Endothelial cell of umbilical vein (primary cell): Measurements from ENCODE around the gene TMEM94. TPM values are rescaled to one million over a fixed set of nuclear protein-coding genes. Genes with fewer than 3 reads are reported as not detected.

Experiments used
- BruUV-seq: library from RNA; stranded (reverse); fragments of 400-500 nt; replicated peaks from 2 replicates; lab custom pipeline; 2021; lab: Mats Ljungman, UMichigan
- CTCF ChIA-PET: fragments of 300-600, 350-600 bp; sonication (Branson Sonifier 250); formaldehyde crosslinking; loops from one replicate; lab custom pipeline; 2021; ENCODE audit warnings: antibody characterized with exemption, inconsistent platforms; lab: Charles Lee
- POLR2A ChIA-PET: fragments of 300-600, 350-600 bp; sonication (Branson Sonifier 250); formaldehyde crosslinking; loops from one replicate; lab custom pipeline; 2021; ENCODE audit warnings: antibody characterized with exemption, inconsistent platforms; lab: Charles Lee
- DNase-seq: peaks from one replicate; pipeline ENCODE4 v3.0.0-alpha.2; 2011; ENCODE audit warnings: low read depth, low spot score
- FAIRE-seq: peaks from 2 replicates; lab custom pipeline; 2011; peaks lifted over from hg19 to GRCh38; lab: Jason Lieb, UNC
- H2AFZ ChIP-seq: 2 replicates; pipeline ENCODE4 v1.6.0; 2012; ENCODE audit warnings: low read depth, low read length, control low read depth, inconsistent platforms
- H3K27ac ChIP-seq: 2 replicates; pipeline ENCODE4 v1.5.1; 2011; ENCODE audit warnings: low read depth, mild to moderate bottlenecking, control low read depth, low read length, moderate library complexity; ENCODE audit not compliant: insufficient read depth
- H3K27me3 ChIP-seq, 2 experiments: 2 replicates each; pipeline versions ENCODE4 v1.6.0 to v1.6.1; 2011; ENCODE audit warnings: low read length in 2 of 2, mixed read lengths in 1 of 2; ENCODE audit not compliant: control insufficient read depth in 2 of 2, insufficient read depth in 2 of 2
- H3K36me3 ChIP-seq, 2 experiments: 2 replicates in 1 of 2; 3 replicates in 1 of 2; pipeline ENCODE4 v1.5.1; 2011; ENCODE audit warnings: low read length in 2 of 2, mild to moderate bottlenecking in 1 of 2, moderate library complexity in 1 of 2; ENCODE audit not compliant: control insufficient read depth in 2 of 2, insufficient read depth in 2 of 2; ENCODE audit errors: extremely low read depth in 1 of 2
- H3K4me1 ChIP-seq: 3 replicates; pipeline ENCODE4 v1.5.1; 2011; ENCODE audit warnings: mild to moderate bottlenecking, low read length; ENCODE audit not compliant: control insufficient read depth, insufficient read depth; ENCODE audit errors: extremely low read depth
- H3K4me2 ChIP-seq: 2 replicates; pipeline ENCODE4 v1.6.1; 2011; ENCODE audit warnings: low read length, control low read depth, mixed read lengths; ENCODE audit not compliant: insufficient read depth
- H3K4me3 ChIP-seq, 3 experiments: fragments of 200-600 bp in 1 of 3; sonication (generic), shearing (Covaris generic) in 1 of 3; replicated peaks in 1 of 3; 2 replicates each; pipeline ENCODE4 v1.5.1; 2011 to 2016; ENCODE audit warnings: control low read depth in 3 of 3, low read length in 3 of 3, mild to moderate bottlenecking in 2 of 3, inconsistent platforms in 1 of 3, low read depth in 1 of 3, moderate library complexity in 1 of 3; ENCODE audit not compliant: insufficient read depth in 1 of 3
- H3K79me2 ChIP-seq: 2 replicates; pipeline ENCODE4 v1.6.0; 2012; ENCODE audit warnings: low read length, inconsistent platforms; ENCODE audit not compliant: control insufficient read depth, insufficient read depth
- H3K9ac ChIP-seq: replicated peaks from 2 replicates; pipeline ENCODE3; 2011; ENCODE audit warnings: low read length, control low read depth; ENCODE audit not compliant: insufficient read depth; ENCODE audit errors: extremely low read depth
- H3K9me1 ChIP-seq: replicated peaks from 3 replicates; pipeline ENCODE4 v1.6.0; 2011; ENCODE audit warnings: mild to moderate bottlenecking, low read length; ENCODE audit not compliant: control insufficient read depth, insufficient read depth; ENCODE audit errors: extremely low read depth
- H3K9me3 ChIP-seq: replicated peaks from 2 replicates; pipeline ENCODE4 v1.5.1; 2012; ENCODE audit warnings: low read length, inconsistent platforms; ENCODE audit not compliant: control insufficient read depth, insufficient read depth
- H4K20me1 ChIP-seq: replicated peaks from 2 replicates; pipeline ENCODE3; 2011; ENCODE audit warnings: mild to moderate bottlenecking, low read length; ENCODE audit not compliant: control insufficient read depth, insufficient read depth; ENCODE audit errors: extremely low read depth
- GATA2 ChIP-seq: IDR thresholded peaks from 2 replicates; pipeline ENCODE4 v1.7.0; 2011; ENCODE audit warnings: low read depth, mild to moderate bottlenecking, moderate library complexity, mixed read lengths, low read length; ENCODE audit not compliant: insufficient read length, insufficient read depth
- JUN ChIP-seq: IDR thresholded peaks from 2 replicates; pipeline ENCODE4 v1.6.1; 2011; ENCODE audit warnings: borderline replicate concordance, low read depth; ENCODE audit not compliant: insufficient read length, insufficient read depth
- MYC ChIP-seq: IDR thresholded peaks from one replicate; pipeline ENCODE4 v1.6.1; 2011; ENCODE audit warnings: mild to moderate bottlenecking, low read depth, low read length
- POLR2A ChIP-seq: IDR thresholded peaks from 2 replicates; pipeline ENCODE4 v1.6.1; 2012; ENCODE audit warnings: low read depth, mild to moderate bottlenecking, control low read depth, low read length
- POLR2AphosphoS5 ChIP-seq: IDR thresholded peaks from 2 replicates; pipeline ENCODE4 v1.6.1; 2012; ENCODE audit warnings: low read depth, mild to moderate bottlenecking, control low read depth, low read length, moderate library complexity; ENCODE audit not compliant: insufficient read depth
- dilution Hi-C: fragments of 300-500 bp; cut with MboI; formaldehyde crosslinking; loops from one replicate; pipeline ENCODE4 v1.15.0; 2019; ENCODE audit warnings: low sequenced_read_pairs; ENCODE audit not compliant: extremely low pct_ligation_motif_present
- intact Hi-C: fragments of 100-400 bp; cut with micrococcal nuclease; formaldehyde crosslinking; loops from one replicate; pipeline ENCODE4 v1.10.0; 2022
- polyA plus RNA-seq, 4 experiments: library from polyadenylated mRNA; depleted of rRNA in 3 of 4; stranded (reverse) in 3 of 4; unstranded in 1 of 4; fragments of >200 nt; gene quantifications; 2 replicates each; pipeline versions ENCODE4 v1.2.1 to v1.2.3, GENCODE V29; 2011 to 2012; ENCODE audit warnings: missing spikeins in 1 of 4
- total RNA-seq: library from RNA; stranded (reverse); gene quantifications from 2 replicates; pipeline ENCODE4 v1.2.3, GENCODE V29; 2021
- TF ChIP-seq, protein P1 (sequence below), 2 donors: IDR thresholded peaks; 1 replicate in 1 of 2; 2 replicates in 1 of 2; pipeline ENCODE4 v1.5.1; 2011; ENCODE audit warnings: low read length in 2 of 2, mild to moderate bottlenecking in 2 of 2, moderate library complexity in 2 of 2, control low read depth in 1 of 2, inconsistent platforms in 1 of 2, low read depth in 1 of 2; ENCODE audit not compliant: insufficient read depth in 1 of 2; ENCODE audit errors: extremely low read depth in 1 of 2

The TMEM94 gene
- total and polyA plus RNA-seq, 2 donors (not counting 3 experiments of a cell fraction or from before 2014, with no cell fraction given): 69.2 to 75.9 TPM

DNA sequence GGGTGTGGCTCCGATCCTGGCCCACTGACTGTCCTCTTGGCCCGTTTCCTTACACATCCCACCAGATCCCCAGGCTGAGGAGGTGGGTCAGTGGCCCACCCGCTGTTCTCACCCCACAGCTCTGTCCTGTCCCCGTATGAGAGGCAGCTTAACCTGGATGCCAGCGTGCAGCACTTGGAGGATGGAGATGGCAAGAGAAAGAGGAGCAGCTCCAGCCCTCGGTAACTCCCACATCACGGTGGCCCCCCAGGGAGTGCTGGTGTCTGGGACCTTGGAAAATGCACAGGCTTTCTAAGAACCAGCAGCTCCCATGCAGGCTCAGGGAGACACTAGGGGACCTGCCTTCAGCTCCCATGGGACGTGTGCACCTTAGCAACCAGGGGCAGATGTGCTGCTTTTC lies 64.9 kb downstream of the TMEM94 start:
- DNase-seq: no peak
- H3K4me1 ChIP-seq: peaks cover 11% of the 10 kb centered on the region
- H3K79me2 ChIP-seq: no peaks in the 10 kb centered on the region
- peaks cover 0 to 2% of the 10 kb centered on the region in 2 experiments for H3K36me3 ChIP-seq
- H3K9ac ChIP-seq: no peak overlapping the region
- H3K4me2 ChIP-seq: no peak overlapping the region
- no TSS peak for BruUV-seq
- H2AFZ ChIP-seq: no peak overlapping the region
- H3K27me3 ChIP-seq: no peaks in the 10 kb centered on the region
- ChIA-PET POLR2A (no interaction called here), CTCF (no interaction called here)
- TF ChIP-seq GATA2 (no peak), JUN (no peak), POLR2A (no peak), MYC (no peak), POLR2AphosphoS5 (no peak)
- TF ChIP-seq, protein P1, sequence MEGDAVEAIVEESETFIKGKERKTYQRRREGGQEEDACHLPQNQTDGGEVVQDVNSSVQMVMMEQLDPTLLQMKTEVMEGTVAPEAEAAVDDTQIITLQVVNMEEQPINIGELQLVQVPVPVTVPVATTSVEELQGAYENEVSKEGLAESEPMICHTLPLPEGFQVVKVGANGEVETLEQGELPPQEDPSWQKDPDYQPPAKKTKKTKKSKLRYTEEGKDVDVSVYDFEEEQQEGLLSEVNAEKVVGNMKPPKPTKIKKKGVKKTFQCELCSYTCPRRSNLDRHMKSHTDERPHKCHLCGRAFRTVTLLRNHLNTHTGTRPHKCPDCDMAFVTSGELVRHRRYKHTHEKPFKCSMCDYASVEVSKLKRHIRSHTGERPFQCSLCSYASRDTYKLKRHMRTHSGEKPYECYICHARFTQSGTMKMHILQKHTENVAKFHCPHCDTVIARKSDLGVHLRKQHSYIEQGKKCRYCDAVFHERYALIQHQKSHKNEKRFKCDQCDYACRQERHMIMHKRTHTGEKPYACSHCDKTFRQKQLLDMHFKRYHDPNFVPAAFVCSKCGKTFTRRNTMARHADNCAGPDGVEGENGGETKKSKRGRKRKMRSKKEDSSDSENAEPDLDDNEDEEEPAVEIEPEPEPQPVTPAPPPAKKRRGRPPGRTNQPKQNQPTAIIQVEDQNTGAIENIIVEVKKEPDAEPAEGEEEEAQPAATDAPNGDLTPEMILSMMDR (IDR thresholded peaks at IDR 0.05; ENCODE audit: extremely low read depth in 1 of 2, insufficient read depth in 1 of 2, low read depth in 1 of 2, low read length in 2 of 2): no peak
- no peak overlapping the region for H3K4me3 ChIP-seq
- dilution Hi-C loops (no loop called here), intact Hi-C loops (no loop called here)
- no peaks in the 10 kb centered on the region for H4K20me1 ChIP-seq
- H3K9me3 ChIP-seq: no peaks in the 10 kb centered on the region
- no peaks in the 10 kb centered on the region for H3K9me1 ChIP-seq
- H3K27ac ChIP-seq: no peak overlapping the region
- no peak for FAIRE-seq
